Hepatocyte (in vitro differentiated cells): Measurements from ENCODE around the gene SGCA.

Experiments used
- CTCF ChIP-seq: fragments of 200-600 bp; sonication (generic); IDR thresholded peaks from 2 replicates; pipeline ENCODE4 v1.5.1; 2016; ENCODE audit warnings: antibody characterized with exemption, mild to moderate bottlenecking; ENCODE audit not compliant: poor library complexity
- EZH2 ChIP-seq: fragments of 200-600 bp; sonication (generic); IDR thresholded peaks from 2 replicates; pipeline ENCODE4 v1.6.1; 2016; ENCODE audit warnings: antibody characterized with exemption, mild to moderate bottlenecking, borderline replicate concordance

DNA sequence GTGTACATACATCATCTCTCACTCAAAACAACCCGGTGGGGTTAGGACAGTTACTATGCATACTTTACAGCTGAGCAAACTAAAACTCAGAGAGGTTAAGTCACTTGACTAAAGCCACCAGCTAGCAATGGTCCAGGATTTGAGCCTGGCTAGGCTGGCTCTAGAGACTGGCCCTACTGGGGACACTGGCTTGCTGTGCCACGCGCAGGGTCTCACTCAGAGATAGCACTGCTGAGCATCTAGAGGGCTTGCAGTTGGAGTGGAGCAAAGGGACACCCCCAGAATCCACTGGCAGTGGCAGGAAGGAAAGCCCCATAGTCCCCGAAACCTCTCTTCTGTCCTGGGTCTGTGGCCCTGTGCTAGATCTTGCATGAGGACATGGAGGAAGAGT lies 47.0 kb upstream of the SGCA start:
- TF ChIP-seq CTCF (no peak), EZH2 (no peak)
